GM12878 (cell line): ENCODE measurements around the gene SESN3. TPM values are rescaled to one million over a fixed set of nuclear protein-coding genes. Genes with fewer than 3 reads are reported as not detected.

Experiments used
- ATAC-seq: fragments of 200-7000 bp; cut with Tn5 transposase; 3 replicates; pipeline ENCODE4 v1.9.1; 2020; ENCODE audit warnings: mild to moderate bottlenecking, moderate library complexity
- BruUV-seq: library from RNA; stranded (reverse); fragments of 400-500 nt; replicated peaks from 2 replicates; lab custom pipeline; 2021; lab: Mats Ljungman, UMichigan
- CTCF ChIA-PET: fragments of 300-600 bp; sonication (Branson Sonifier 250); formaldehyde crosslinking; extraction: SDS; loops from one replicate; lab custom pipeline; 2021; ENCODE audit warnings: inconsistent platforms; lab: Yijun Ruan, JAX
- POLR2A ChIA-PET: fragments of 350-600 bp; formaldehyde crosslinking; extraction: SDS; loops from one replicate; lab custom pipeline; 2021; ENCODE audit warnings: inconsistent platforms; lab: Charles Lee
- RAD21 ChIA-PET: fragments of 300-600 bp; sonication (Branson Sonifier 250); formaldehyde crosslinking; loops from one replicate; lab custom pipeline; 2023; ENCODE audit warnings: antibody characterized with exemption; ENCODE audit not compliant: unreplicated experiment; lab: Charles Lee
- SMC1A ChIA-PET: fragments of 300-600 bp; sonication (Branson Sonifier 250); formaldehyde crosslinking; loops from one replicate; lab custom pipeline; 2023; ENCODE audit not compliant: unreplicated experiment, uncharacterized antibody; lab: Charles Lee
- DNase-seq: peaks from one replicate; pipeline ENCODE4 v3.0.0-alpha.2; 2011; ENCODE audit warnings: low read depth, low spot score
- FAIRE-seq: peaks from 3 replicates; lab custom pipeline; 2011; peaks lifted over from hg19 to GRCh38; lab: Jason Lieb, UNC
- H2AFZ ChIP-seq: 2 replicates; pipeline ENCODE4 v1.6.0; 2011; ENCODE audit warnings: low read depth, low read length, control low read depth; ENCODE audit not compliant: control insufficient read depth
- H3K27ac ChIP-seq: 2 replicates; pipeline ENCODE4 v1.5.1; 2011; ENCODE audit warnings: control low read depth; ENCODE audit not compliant: control insufficient read depth, insufficient read depth
- H3K27me3 ChIP-seq, 2 experiments: replicated peaks in 1 of 2; 2 replicates each; pipeline versions ENCODE4 v1.6.0 to v1.6.1; 2011; ENCODE audit warnings: low read length in 1 of 2; ENCODE audit not compliant: control insufficient read depth in 2 of 2, insufficient read depth in 2 of 2
- H3K36me3 ChIP-seq, 2 experiments: 2 replicates each; pipeline ENCODE4 v1.5.1; 2011; ENCODE audit warnings: low read length in 1 of 2; ENCODE audit not compliant: control insufficient read depth in 2 of 2, insufficient read depth in 2 of 2
- H3K4me1 ChIP-seq: 2 replicates; pipeline ENCODE4 v1.6.1; 2011; ENCODE audit warnings: mild to moderate bottlenecking, low read length, moderate library complexity, mixed read lengths; ENCODE audit not compliant: control insufficient read depth, insufficient read depth
- H3K4me2 ChIP-seq: 2 replicates; pipeline ENCODE4 v1.6.0; 2011; ENCODE audit warnings: control low read depth; ENCODE audit not compliant: control insufficient read depth, insufficient read depth
- H3K4me3 ChIP-seq: fragments of 200-600 bp; sonication (generic); 2 replicates; pipeline ENCODE4 v1.5.1; 2016
- H3K79me2 ChIP-seq: 2 replicates; pipeline ENCODE4 v1.6.0; 2011; ENCODE audit warnings: low read length; ENCODE audit not compliant: control insufficient read depth, insufficient read depth
- H3K9ac ChIP-seq: 2 replicates; pipeline ENCODE4 v1.8.0; 2011; ENCODE audit warnings: low read length, control low read depth, mixed read lengths; ENCODE audit not compliant: control insufficient read depth, insufficient read depth
- H3K9me3 ChIP-seq: replicated peaks from 3 replicates; pipeline ENCODE4 v1.5.1; 2011; ENCODE audit warnings: mild to moderate bottlenecking, low read length; ENCODE audit not compliant: control insufficient read depth, insufficient read depth
- H4K20me1 ChIP-seq: 2 replicates; pipeline ENCODE4 v1.6.0; 2011; ENCODE audit not compliant: control insufficient read depth, insufficient read depth
- BMI1 ChIP-seq: fragments of 450-650 bp; IDR thresholded peaks from 2 replicates; pipeline ENCODE4 v1.6.1; 2016; ENCODE audit warnings: mild to moderate bottlenecking, moderate library complexity, borderline replicate concordance
- CBFB ChIP-seq: IDR thresholded peaks from 2 replicates; pipeline ENCODE4 v1.6.1; 2016; ENCODE audit warnings: antibody characterized with exemption, low read depth
- CHD2 ChIP-seq: IDR thresholded peaks from 2 replicates; pipeline ENCODE4 v1.6.1; 2011; ENCODE audit warnings: low read depth, low read length, improper control_type of control experiment, borderline replicate concordance
- CREB1 ChIP-seq: IDR thresholded peaks from 2 replicates; pipeline ENCODE4 v1.6.1; 2012; ENCODE audit warnings: low read depth, mild to moderate bottlenecking, inconsistent platforms
- EZH2 ChIP-seq: IDR thresholded peaks from 2 replicates; pipeline ENCODE4 v1.6.1; 2012; ENCODE audit warnings: low read depth, mild to moderate bottlenecking, control low read depth, inconsistent platforms, low read length, borderline replicate concordance; ENCODE audit not compliant: control insufficient read depth
- FOXK2 ChIP-seq: fragments of 450-650 bp; IDR thresholded peaks from 2 replicates; pipeline ENCODE4 v1.6.1; 2017; ENCODE audit warnings: mild to moderate bottlenecking, moderate library complexity
- JUNB ChIP-seq: IDR thresholded peaks from 2 replicates; pipeline ENCODE4 v1.6.1; 2016; ENCODE audit warnings: antibody characterized with exemption, mild to moderate bottlenecking
- PAX8 ChIP-seq: fragments of 450-650 bp; IDR thresholded peaks from 2 replicates; pipeline ENCODE4 v1.6.1; 2017; ENCODE audit warnings: mild to moderate bottlenecking, moderate library complexity
- RB1 ChIP-seq: fragments of 450-650 bp; formaldehyde crosslinking; IDR thresholded peaks from 2 replicates; pipeline ENCODE4 v1.6.1; 2017; ENCODE audit warnings: mild to moderate bottlenecking, borderline replicate concordance
- RELA ChIP-seq: fragments of 450-650 bp; IDR thresholded peaks from 2 replicates; pipeline ENCODE4 v1.8.0; 2014; ENCODE audit warnings: borderline replicate concordance; ENCODE audit not compliant: partially characterized antibody
- SRF ChIP-seq, 2 experiments: IDR thresholded peaks; 2 replicates each; pipeline ENCODE4 v1.6.1; 2011; ENCODE audit warnings: low read depth in 2 of 2, low read length in 2 of 2, mild to moderate bottlenecking in 1 of 2, moderate library complexity in 1 of 2
- ZSCAN29 ChIP-seq: fragments of 450-650 bp; IDR thresholded peaks from 2 replicates; pipeline ENCODE4 v1.6.1; 2017; ENCODE audit warnings: mild to moderate bottlenecking, moderate library complexity
- WGBS: methylation state at CpG from one replicate; pipeline ENCODE4 v1.1.6; 2016; ENCODE audit warnings: low lambda C conversion rate; ENCODE audit not compliant: insufficient replicate concordance, insufficient coverage; ENCODE audit errors: missing lambda C conversion rate; 5-methylcytosine and 5-hydroxymethylcytosine counted together
- in situ Hi-C: fragments of 300-500 bp; cut with MboI; formaldehyde crosslinking; loops from 9 replicates; pipeline ENCODE4 v1.14.3; 2018; ENCODE audit warnings: mixed read lengths
- intact Hi-C: fragments of 100-400 bp; cut with micrococcal nuclease; formaldehyde crosslinking; loops from one replicate; pipeline ENCODE4 v1.14.2; 2022; ENCODE audit not compliant: unreplicated experiment
- polyA plus RNA-seq, 11 experiments: library from polyadenylated mRNA; depleted of rRNA in 4 of 11; unstranded in 6 of 11; stranded (reverse) in 5 of 11; fragments of >200 nt; fragmentation: Nextera tagmentation in 4 of 11; fragmentation: Illumina TruSeq in 1 of 11; extraction: Ambion mirVana in 4 of 11; extraction: Trizol in 1 of 11; gene quantifications; 1 replicate in 1 of 11; 2 replicates in 10 of 11; pipeline versions ENCODE4 v1.2.1 to v1.2.3, GENCODE V29; 2011 to 2016; ENCODE audit warnings: inconsistent platforms in 2 of 11, missing spikeins in 2 of 11, low read depth in 1 of 11
- total RNA-seq, 4 experiments: library from RNA; depleted of rRNA in 3 of 4; stranded (reverse); fragments of >200 nt in 3 of 4; fragmentation: Illumina TruSeq in 1 of 4; extraction: Trizol in 1 of 4; gene quantifications; 2 replicates each; pipeline versions ENCODE4 v1.2.1 to v1.2.3, GENCODE V29; 2013 to 2021
- TF ChIP-seq, protein P1 (sequence below): fragments of 450-650 bp; IDR thresholded peaks from 2 replicates; pipeline ENCODE4 v1.6.1; 2016; ENCODE audit warnings: mild to moderate bottlenecking, moderate library complexity, borderline replicate concordance
- TF ChIP-seq, protein P2 (sequence below): IDR thresholded peaks from 2 replicates; pipeline ENCODE4 v1.6.1; 2011; ENCODE audit warnings: mild to moderate bottlenecking, low read depth, low read length, moderate library complexity; ENCODE audit not compliant: insufficient replicate concordance

SESN3 gene
- total and polyA plus RNA-seq, 10 of the 15 experiments (the other 5 are each of a cell fraction or from before 2014, with no cell fraction given), result 0.64 to 6.7 (median 3.0) TPM

DNA sequence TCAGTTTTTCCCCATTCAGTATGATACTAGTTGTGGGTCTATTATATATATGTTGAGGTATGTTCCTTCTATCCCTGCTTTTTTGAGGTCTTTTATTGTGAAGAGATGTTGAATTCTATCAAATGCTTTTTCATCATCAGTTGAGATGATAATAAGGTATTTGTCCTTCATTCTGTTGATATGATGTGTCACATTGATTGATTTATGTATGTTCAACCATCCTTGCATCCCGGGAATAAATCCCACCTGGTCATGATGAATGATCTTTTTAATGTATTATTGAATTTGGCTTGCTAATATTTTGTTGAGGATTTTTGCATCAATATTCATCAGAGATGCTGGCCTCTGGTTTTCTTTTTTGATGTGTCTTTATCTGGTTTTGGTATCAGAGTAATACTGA lies 115.4 kb downstream of the SESN3 start:
- TF ChIP-seq, protein P1, sequence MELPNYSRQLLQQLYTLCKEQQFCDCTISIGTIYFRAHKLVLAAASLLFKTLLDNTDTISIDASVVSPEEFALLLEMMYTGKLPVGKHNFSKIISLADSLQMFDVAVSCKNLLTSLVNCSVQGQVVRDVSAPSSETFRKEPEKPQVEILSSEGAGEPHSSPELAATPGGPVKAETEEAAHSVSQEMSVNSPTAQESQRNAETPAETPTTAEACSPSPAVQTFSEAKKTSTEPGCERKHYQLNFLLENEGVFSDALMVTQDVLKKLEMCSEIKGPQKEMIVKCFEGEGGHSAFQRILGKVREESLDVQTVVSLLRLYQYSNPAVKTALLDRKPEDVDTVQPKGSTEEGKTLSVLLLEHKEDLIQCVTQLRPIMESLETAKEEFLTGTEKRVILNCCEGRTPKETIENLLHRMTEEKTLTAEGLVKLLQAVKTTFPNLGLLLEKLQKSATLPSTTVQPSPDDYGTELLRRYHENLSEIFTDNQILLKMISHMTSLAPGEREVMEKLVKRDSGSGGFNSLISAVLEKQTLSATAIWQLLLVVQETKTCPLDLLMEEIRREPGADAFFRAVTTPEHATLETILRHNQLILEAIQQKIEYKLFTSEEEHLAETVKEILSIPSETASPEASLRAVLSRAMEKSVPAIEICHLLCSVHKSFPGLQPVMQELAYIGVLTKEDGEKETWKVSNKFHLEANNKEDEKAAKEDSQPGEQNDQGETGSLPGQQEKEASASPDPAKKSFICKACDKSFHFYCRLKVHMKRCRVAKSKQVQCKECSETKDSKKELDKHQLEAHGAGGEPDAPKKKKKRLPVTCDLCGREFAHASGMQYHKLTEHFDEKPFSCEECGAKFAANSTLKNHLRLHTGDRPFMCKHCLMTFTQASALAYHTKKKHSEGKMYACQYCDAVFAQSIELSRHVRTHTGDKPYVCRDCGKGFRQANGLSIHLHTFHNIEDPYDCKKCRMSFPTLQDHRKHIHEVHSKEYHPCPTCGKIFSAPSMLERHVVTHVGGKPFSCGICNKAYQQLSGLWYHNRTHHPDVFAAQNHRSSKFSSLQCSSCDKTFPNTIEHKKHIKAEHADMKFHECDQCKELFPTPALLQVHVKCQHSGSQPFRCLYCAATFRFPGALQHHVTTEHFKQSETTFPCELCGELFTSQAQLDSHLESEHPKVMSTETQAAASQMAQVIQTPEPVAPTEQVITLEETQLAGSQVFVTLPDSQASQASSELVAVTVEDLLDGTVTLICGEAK, result no peak
- TF ChIP-seq, protein P2, sequence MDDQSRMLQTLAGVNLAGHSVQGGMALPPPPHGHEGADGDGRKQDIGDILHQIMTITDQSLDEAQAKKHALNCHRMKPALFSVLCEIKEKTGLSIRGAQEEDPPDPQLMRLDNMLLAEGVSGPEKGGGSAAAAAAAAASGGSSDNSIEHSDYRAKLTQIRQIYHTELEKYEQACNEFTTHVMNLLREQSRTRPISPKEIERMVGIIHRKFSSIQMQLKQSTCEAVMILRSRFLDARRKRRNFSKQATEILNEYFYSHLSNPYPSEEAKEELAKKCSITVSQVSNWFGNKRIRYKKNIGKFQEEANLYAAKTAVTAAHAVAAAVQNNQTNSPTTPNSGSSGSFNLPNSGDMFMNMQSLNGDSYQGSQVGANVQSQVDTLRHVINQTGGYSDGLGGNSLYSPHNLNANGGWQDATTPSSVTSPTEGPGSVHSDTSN, result no peak
- TF ChIP-seq PAX8 (no peak), FOXK2 (no peak), RELA (no peak), CHD2 (no peak), ZSCAN29 (no peak), CREB1 (no peak), JUNB (no peak), SRF (IDR thresholded peaks at IDR 0.05; ENCODE audit: low read depth in 2 of 2, low read length in 2 of 2) (no peak), BMI1 (no peak), CBFB (no peak), RB1 (no peak), EZH2 (no peak)
- Histone ChIP-seq H4K20me1 (no peaks in the 10 kb centered on the region), H3K36me3 (no peaks in the 10 kb centered on the region), H3K79me2 (no peaks in the 10 kb centered on the region), H3K4me3 (no peak overlapping the region), H3K27me3 (no peaks in the 10 kb centered on the region), H3K4me2 (no peak overlapping the region), H3K9ac (no peak overlapping the region), H3K27ac (no peak overlapping the region), H2AFZ (no peak overlapping the region), H3K4me1 (no peaks in the 10 kb centered on the region), H3K9me3 (no peaks in the 10 kb centered on the region)
- SMC1A ChIA-PET, result interaction anchor here (1.3 kb wide), 1 partner anchor 18 kb away, joined by 4 read pairs; no protein-coding TSS in a partner anchor
- in situ Hi-C loops, result no loop called here
- intact Hi-C loops, result no loop called here
- no TSS peak for BruUV-seq
- DNase-seq (no peak), ATAC-seq (no peak), FAIRE-seq (no peak)
- 89% methylated on average over 1 of the region's 1 CpG for WGBS
- CTCF ChIA-PET, result interaction anchor here (0.7 kb wide), 1 partner anchor 12 kb away, joined by 4 read pairs; no protein-coding TSS in a partner anchor
- POLR2A ChIA-PET, result interaction anchor here (0.6 kb wide), 1 partner anchor 51 kb away, joined by 3 read pairs; no protein-coding TSS in a partner anchor
- RAD21 ChIA-PET, result no interaction called here
